ENCODE data around the gene RSPO3.

DNA sequence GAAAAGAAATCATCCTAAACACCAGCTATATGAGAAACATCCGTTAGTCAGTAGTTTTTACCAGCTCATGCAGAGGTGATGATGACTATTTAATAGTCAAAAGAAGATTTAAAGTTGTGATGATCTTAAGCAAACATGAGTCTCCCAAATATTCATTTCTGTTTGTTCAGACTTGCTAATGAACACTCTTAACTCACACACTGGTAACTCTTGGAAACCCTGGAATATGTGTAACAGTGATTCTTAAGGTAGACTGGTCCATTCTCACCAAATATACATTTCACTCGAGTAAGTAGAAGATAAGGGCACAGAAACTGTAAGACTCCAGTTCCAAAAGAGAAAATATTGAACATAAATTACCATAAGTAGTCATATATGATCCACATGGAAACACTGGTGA lies 29.1 kb downstream of the RSPO3 start:
- TF ChIP-seq GATA2 (IDR thresholded peaks at IDR 0.05; ENCODE audit: low read depth, low read length) (no peak), GATA3 (IDR thresholded peaks at IDR 0.05; ENCODE audit: low read depth, low read length) (no peak)

All from SH-SY5Y (cell line).